ENCODE data around the gene PF4V1. TPM values are rescaled to one million over a fixed set of nuclear protein-coding genes. Genes with fewer than 3 reads are reported as not detected.

Gene PF4V1
- total and polyA plus RNA-seq, 2 donors (not counting 1 experiment from before 2014, with no cell fraction given): not detected

DNA sequence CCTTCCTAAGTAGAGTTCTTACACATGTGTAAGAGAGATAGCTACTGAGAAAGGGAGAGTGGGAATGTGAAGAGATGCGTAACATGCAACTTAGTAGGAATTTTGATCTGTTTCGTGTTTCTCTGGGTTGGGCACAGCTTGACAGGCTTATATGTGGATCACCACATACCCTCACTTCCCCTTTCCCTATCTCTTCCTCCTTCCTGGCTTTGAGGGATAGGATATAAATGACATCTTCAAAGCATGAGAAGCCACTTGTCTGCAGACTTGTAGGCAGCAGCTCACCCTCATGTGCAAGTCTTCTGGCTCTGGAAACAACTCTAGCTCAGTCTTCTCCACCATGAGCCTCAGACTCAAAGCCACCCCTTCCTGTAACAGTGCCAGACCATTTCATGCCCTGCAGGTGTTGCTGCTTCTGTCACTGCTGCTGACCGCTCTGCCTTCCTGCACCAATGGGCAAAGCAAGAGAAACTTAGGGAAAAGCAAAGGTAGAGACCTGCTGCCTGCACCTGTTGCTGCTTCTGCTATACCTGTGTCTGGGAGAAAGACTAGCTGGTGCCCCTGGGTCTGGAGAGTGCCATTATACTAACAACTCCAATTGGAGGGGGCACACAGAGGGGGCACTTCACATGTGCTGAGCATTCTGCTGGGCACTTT is 5.4 kb upstream of the PF4V1 start:
- ChIA-PET CTCF (no interaction called here), POLR2A (no interaction called here)
- Histone ChIP-seq H3K27ac (ENCODE audit: low read length in 2 of 2) (no peak overlapping the region), H3K36me3 (replicated peaks in 1 of 2; ENCODE audit: control extremely low read depth in 1 of 2, control insufficient read depth in 1 of 2, extremely low read depth in 1 of 2, insufficient read depth in 2 of 2, low read length in 1 of 2) (no peaks in the 10 kb centered on the region), H4K20me1 (ENCODE audit: control insufficient read depth, insufficient read depth, low read length, poor library complexity, severe bottlenecking) (no peaks in the 10 kb centered on the region), H3K27me3 (replicated peaks in 1 of 4; ENCODE audit: control extremely low read depth in 1 of 4, control insufficient read depth in 3 of 4, insufficient read depth in 4 of 4, low read length in 3 of 4) (no peaks in the 10 kb centered on the region), H3K4me1 (ENCODE audit: control insufficient read depth in 2 of 2, insufficient read depth in 2 of 2, low read length in 2 of 2) (no peaks in the 10 kb centered on the region), H3K4me3 (ENCODE audit: control extremely low read depth in 1 of 5, extremely low read depth in 1 of 5, insufficient read depth in 1 of 5, low read depth in 2 of 5, low read length in 4 of 5) (no peak overlapping the region), H3K79me2 (ENCODE audit: control insufficient read depth, insufficient read depth, low read length) (no peaks in the 10 kb centered on the region), H3K9ac (ENCODE audit: low read length) (no peak overlapping the region), H3K4me2 (replicated peaks; ENCODE audit: low read depth, low read length, poor library complexity, severe bottlenecking) (no peak overlapping the region), H3K9me3 (ENCODE audit: control extremely low read depth in 1 of 3, control insufficient read depth in 2 of 3, insufficient read depth in 1 of 3, low read length in 2 of 3) (no peaks in the 10 kb centered on the region), H2AFZ (ENCODE audit: insufficient read depth, low read depth, low read length, poor library complexity, severe bottlenecking) (no peak overlapping the region)
- no peaks in the 10 kb centered on the region for H3K9me3 Mint-ChIP-seq (ENCODE audit: insufficient read depth)
- no peak for TF ChIP-seq EZH2 (IDR thresholded peaks at IDR 0.05; ENCODE audit: borderline replicate concordance, insufficient read depth, low read depth, low read length, poor library complexity, severe bottlenecking)
- TF ChIP-seq, protein P1, sequence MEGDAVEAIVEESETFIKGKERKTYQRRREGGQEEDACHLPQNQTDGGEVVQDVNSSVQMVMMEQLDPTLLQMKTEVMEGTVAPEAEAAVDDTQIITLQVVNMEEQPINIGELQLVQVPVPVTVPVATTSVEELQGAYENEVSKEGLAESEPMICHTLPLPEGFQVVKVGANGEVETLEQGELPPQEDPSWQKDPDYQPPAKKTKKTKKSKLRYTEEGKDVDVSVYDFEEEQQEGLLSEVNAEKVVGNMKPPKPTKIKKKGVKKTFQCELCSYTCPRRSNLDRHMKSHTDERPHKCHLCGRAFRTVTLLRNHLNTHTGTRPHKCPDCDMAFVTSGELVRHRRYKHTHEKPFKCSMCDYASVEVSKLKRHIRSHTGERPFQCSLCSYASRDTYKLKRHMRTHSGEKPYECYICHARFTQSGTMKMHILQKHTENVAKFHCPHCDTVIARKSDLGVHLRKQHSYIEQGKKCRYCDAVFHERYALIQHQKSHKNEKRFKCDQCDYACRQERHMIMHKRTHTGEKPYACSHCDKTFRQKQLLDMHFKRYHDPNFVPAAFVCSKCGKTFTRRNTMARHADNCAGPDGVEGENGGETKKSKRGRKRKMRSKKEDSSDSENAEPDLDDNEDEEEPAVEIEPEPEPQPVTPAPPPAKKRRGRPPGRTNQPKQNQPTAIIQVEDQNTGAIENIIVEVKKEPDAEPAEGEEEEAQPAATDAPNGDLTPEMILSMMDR (IDR thresholded peaks at IDR 0.05): no peak
- no peak overlapping the region for H3K4me3 Mint-ChIP-seq
- WGBS (ENCODE audit: insufficient coverage): 90% methylated on average over 1 of the region's 3 CpGs
- no peak overlapping the region for H3K27ac Mint-ChIP-seq
- ATAC-seq (ENCODE audit: low read depth): no peak
- H3K4me1 Mint-ChIP-seq: no peaks in the 10 kb centered on the region
- no peak for DNase-seq
- intact Hi-C loops (cut with micrococcal nuclease): no loop called here
- peaks cover 19% of the 10 kb centered on the region for H3K27me3 Mint-ChIP-seq

DNA sequence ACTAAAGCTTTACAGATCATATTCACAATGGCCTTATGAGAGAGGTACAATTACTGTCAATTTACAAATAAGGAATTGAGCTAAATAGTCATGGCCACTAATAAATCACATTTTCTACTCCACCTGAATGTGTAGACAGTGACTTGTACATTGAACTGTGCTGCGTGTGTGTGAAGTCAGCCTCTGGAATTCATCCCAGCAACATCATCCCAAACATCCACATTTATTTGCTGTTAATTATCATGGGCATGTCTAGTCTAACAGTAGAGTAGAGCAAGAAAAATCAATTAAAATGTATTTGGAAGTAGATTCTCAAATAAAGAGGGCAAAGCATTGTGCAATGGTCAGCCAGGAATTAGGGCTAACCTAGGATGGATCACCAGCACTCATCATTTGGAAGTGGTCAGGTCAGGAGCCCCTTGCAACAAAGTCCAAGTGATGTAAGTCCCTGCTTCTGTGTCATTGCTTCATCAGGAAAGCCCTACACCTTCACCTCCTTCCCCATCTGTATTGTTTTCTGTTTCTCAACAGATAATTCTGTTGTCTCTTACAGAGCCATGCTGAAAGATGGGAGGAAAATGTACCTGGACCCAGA is 4.8 kb upstream of the PF4V1 start:
- intact Hi-C loops (cut with micrococcal nuclease): no loop called here
- no peak overlapping the region for H3K4me3 ChIP-seq (ENCODE audit: control extremely low read depth in 1 of 5, extremely low read depth in 1 of 5, insufficient read depth in 1 of 5, low read depth in 2 of 5, low read length in 4 of 5)
- no peaks in the 10 kb centered on the region for H3K36me3 ChIP-seq (replicated peaks in 1 of 2; ENCODE audit: control extremely low read depth in 1 of 2, control insufficient read depth in 1 of 2, extremely low read depth in 1 of 2, insufficient read depth in 2 of 2, low read length in 1 of 2)
- H3K4me1 ChIP-seq (ENCODE audit: control insufficient read depth in 2 of 2, insufficient read depth in 2 of 2, low read length in 2 of 2): no peaks in the 10 kb centered on the region
- no peak for ATAC-seq (ENCODE audit: low read depth)
- ChIA-PET CTCF (no interaction called here), POLR2A (no interaction called here)
- Mint-ChIP-seq H3K27me3 (peaks cover 20% of the 10 kb centered on the region), H3K9me3 (ENCODE audit: insufficient read depth) (no peaks in the 10 kb centered on the region), H3K4me3 (no peak overlapping the region), H3K27ac (no peak overlapping the region), H3K4me1 (no peaks in the 10 kb centered on the region)
- H3K4me2 ChIP-seq (replicated peaks; ENCODE audit: low read depth, low read length, poor library complexity, severe bottlenecking): no peak overlapping the region
- no CpG with 5 or more reads among the region's 1 CpG for WGBS (ENCODE audit: insufficient coverage)
- no peak overlapping the region for H3K9ac ChIP-seq (ENCODE audit: low read length)
- H2AFZ ChIP-seq (ENCODE audit: insufficient read depth, low read depth, low read length, poor library complexity, severe bottlenecking): no peak overlapping the region
- no peak for DNase-seq
- H4K20me1 ChIP-seq (ENCODE audit: control insufficient read depth, insufficient read depth, low read length, poor library complexity, severe bottlenecking): no peaks in the 10 kb centered on the region
- no peaks in the 10 kb centered on the region for H3K27me3 ChIP-seq (replicated peaks in 1 of 4; ENCODE audit: control extremely low read depth in 1 of 4, control insufficient read depth in 3 of 4, insufficient read depth in 4 of 4, low read length in 3 of 4)
- TF ChIP-seq EZH2 (IDR thresholded peaks at IDR 0.05; ENCODE audit: borderline replicate concordance, insufficient read depth, low read depth, low read length, poor library complexity, severe bottlenecking): no peak
- TF ChIP-seq, protein P1 (IDR thresholded peaks at IDR 0.05): no peak
- H3K27ac ChIP-seq (ENCODE audit: low read length in 2 of 2): no peak overlapping the region
- H3K79me2 ChIP-seq (ENCODE audit: control insufficient read depth, insufficient read depth, low read length): no peaks in the 10 kb centered on the region
- no peaks in the 10 kb centered on the region for H3K9me3 ChIP-seq (ENCODE audit: control extremely low read depth in 1 of 3, control insufficient read depth in 2 of 3, insufficient read depth in 1 of 3, low read length in 2 of 3)

Data from B cell (primary cell).